ENCODE results near the gene RHEBL1.

- no peak for TF ChIP-seq CTCF (IDR thresholded peaks at IDR 0.05)
- no peak for TF ChIP-seq STAT6 (CRISPR knock-in tag; conservative IDR thresholded peaks at IDR 0.05; ENCODE audit: low read depth)
- no peak for TF ChIP-seq SP1 (CRISPR knock-in tag; conservative IDR thresholded peaks at IDR 0.05)
- no peak for TF ChIP-seq ZNF263 (CRISPR knock-in tag; IDR thresholded peaks at IDR 0.05; ENCODE audit: low read depth)
- no peak for TF ChIP-seq ZNF232 (CRISPR knock-in tag; IDR thresholded peaks at IDR 0.05)
- no peak for TF ChIP-seq SMAD3 (CRISPR knock-in tag; IDR thresholded peaks at IDR 0.05; ENCODE audit: borderline replicate concordance)
- no peak for TF ChIP-seq USF1 (CRISPR knock-in tag; IDR thresholded peaks at IDR 0.05)
- no peak for TF ChIP-seq ZNF423 (CRISPR knock-in tag; IDR thresholded peaks at IDR 0.05)
- TF ChIP-seq FOXJ3 (CRISPR knock-in tag; IDR thresholded peaks at IDR 0.05; ENCODE audit: borderline replicate concordance), result no peak
- no peak for TF ChIP-seq USF2 (CRISPR knock-in tag; IDR thresholded peaks at IDR 0.05)
- TF ChIP-seq SMAD4 (CRISPR knock-in tag; IDR thresholded peaks at IDR 0.05), result no peak
- TF ChIP-seq CDX4 (CRISPR knock-in tag; IDR thresholded peaks at IDR 0.05; ENCODE audit: borderline replicate concordance), result no peak
- no peak for TF ChIP-seq CBFB (CRISPR knock-in tag; IDR thresholded peaks at IDR 0.05; ENCODE audit: low read depth)
Observed at GRCh38 chr12:49052451-49053208, 17.1 kb downstream of the RHEBL1 start.
